GM23338 (cell line): ENCODE data around the gene COL26A1. TPM values are rescaled to one million over a fixed set of nuclear protein-coding genes. Genes with fewer than 3 reads are reported as not detected.

Experiments
- ATAC-seq: fragments of 200-7000 bp; cut with Tn5 transposase; 3 replicates; pipeline ENCODE4 v1.9.1; 2020
- DNase-seq: peaks from one replicate; pipeline ENCODE4 v3.0.0-alpha.2; 2015; ENCODE audit warnings: low spot score
- H2AFZ ChIP-seq: fragments of 200-600 bp; sonication (generic); 2 replicates; pipeline ENCODE4 v1.8.0; 2016; ENCODE audit warnings: antibody characterized with exemption, mild to moderate bottlenecking, moderate library complexity
- H3F3A ChIP-seq: fragments of 200-600 bp; sonication (generic); replicated peaks from 2 replicates; pipeline ENCODE4 v1.8.0; 2017; ENCODE audit warnings: antibody characterized with exemption, mixed run types, low read depth
- H3K27ac ChIP-seq: fragments of 200-600 bp; sonication (generic); 2 replicates; pipeline ENCODE4 v1.6.1; 2016; ENCODE audit warnings: low read depth
- H3K27me3 ChIP-seq: fragments of 200-600 bp; sonication (generic); 2 replicates; pipeline ENCODE4 v1.8.0; 2016; ENCODE audit warnings: mild to moderate bottlenecking, mixed run types, moderate library complexity; ENCODE audit not compliant: insufficient read depth
- H3K36me3 ChIP-seq: fragments of 200-600 bp; sonication (generic); 2 replicates; pipeline ENCODE4 v1.8.0; 2016; ENCODE audit warnings: mild to moderate bottlenecking; ENCODE audit not compliant: insufficient read depth
- H3K4me1 ChIP-seq: fragments of 200-600 bp; sonication (generic); 2 replicates; pipeline ENCODE4 v1.8.0; 2016; ENCODE audit warnings: mild to moderate bottlenecking, moderate library complexity; ENCODE audit not compliant: insufficient read depth
- H3K4me2 ChIP-seq: fragments of 200-600 bp; sonication (generic); 2 replicates; pipeline ENCODE4 v1.7.1; 2017; ENCODE audit warnings: mixed run types
- H3K4me3 ChIP-seq: fragments of 200-600 bp; sonication (generic); 2 replicates; pipeline ENCODE4 v1.6.1; 2016; ENCODE audit warnings: mixed run types
- H3K79me2 ChIP-seq: fragments of 200-600 bp; sonication (generic); replicated peaks from 2 replicates; pipeline ENCODE4 v1.8.0; 2017; ENCODE audit warnings: mild to moderate bottlenecking; ENCODE audit not compliant: insufficient read depth
- H3K9me2 ChIP-seq: fragments of 200-600 bp; sonication (generic); 2 replicates; pipeline ENCODE4 v1.8.0; 2017; ENCODE audit not compliant: insufficient read depth
- H4K20me1 ChIP-seq: fragments of 200-600 bp; sonication (generic); replicated peaks from 2 replicates; pipeline ENCODE4 v1.8.0; 2017; ENCODE audit warnings: mild to moderate bottlenecking; ENCODE audit not compliant: insufficient read depth
- H3K27ac Mint-ChIP-seq: 2 replicates; pipeline ENCODE4 v1.8.0; 2020; ENCODE audit warnings: inconsistent platforms, mild to moderate bottlenecking, moderate library complexity, mixed read lengths
- H3K27me3 Mint-ChIP-seq: 3 replicates; pipeline ENCODE4 v1.8.0; 2022; ENCODE audit warnings: low read depth, mild to moderate bottlenecking, moderate library complexity, mixed read lengths, inconsistent platforms; ENCODE audit not compliant: insufficient read depth, poor library complexity
- H3K36me3 Mint-ChIP-seq: 3 replicates; pipeline ENCODE4 v1.8.0; 2021; ENCODE audit warnings: low read depth, mild to moderate bottlenecking, inconsistent platforms, moderate library complexity, mixed read lengths
- H3K4me1 Mint-ChIP-seq: 3 replicates; pipeline ENCODE4 v1.8.0; 2020; ENCODE audit warnings: mild to moderate bottlenecking, inconsistent platforms, mixed read lengths
- H3K4me3 Mint-ChIP-seq: 3 replicates; pipeline ENCODE4 v1.8.0; 2021; ENCODE audit warnings: moderate library complexity, mild to moderate bottlenecking, inconsistent platforms, mixed read lengths
- H3K9me3 Mint-ChIP-seq: 3 replicates; pipeline ENCODE4 v1.8.0; 2020; ENCODE audit warnings: moderate library complexity, mild to moderate bottlenecking, inconsistent platforms, mixed read lengths
- CREB1 ChIP-seq: fragments of 250-450 bp; sonication (Bioruptor Pico); IDR thresholded peaks from 2 replicates; pipeline ENCODE4 v1.5.0; 2020; ENCODE audit warnings: low read depth, mild to moderate bottlenecking, moderate library complexity
- CTCF ChIP-seq, 2 experiments: fragments of 200-600 bp in 1 of 2; sonication (generic) in 1 of 2; conservative IDR thresholded peaks; 2 replicates each; pipeline versions ENCODE4 v1.5.1 to v1.6.1; 2016 to 2017; ENCODE audit warnings: antibody characterized with exemption in 2 of 2, low read depth in 2 of 2, mild to moderate bottlenecking in 2 of 2, moderate library complexity in 1 of 2
- ETS1 ChIP-seq: IDR thresholded peaks from 2 replicates; pipeline ENCODE4 v1.6.1; 2016; ENCODE audit warnings: antibody characterized with exemption
- EZH2 ChIP-seq: fragments of 200-600 bp; sonication (generic); IDR thresholded peaks from one replicate; pipeline ENCODE4 v1.8.0; 2017; ENCODE audit warnings: antibody characterized with exemption, mild to moderate bottlenecking, low read depth; ENCODE audit not compliant: unreplicated experiment
- EZH2phosphoT487 ChIP-seq: fragments of 200-600 bp; sonication (generic); IDR thresholded peaks from one replicate; pipeline ENCODE4 v1.8.1; 2018; ENCODE audit warnings: antibody characterized with exemption; ENCODE audit not compliant: unreplicated experiment
- JUNB ChIP-seq: IDR thresholded peaks from one replicate; pipeline ENCODE4 v1.6.1; 2016; ENCODE audit warnings: antibody characterized with exemption; ENCODE audit not compliant: unreplicated experiment
- NANOG ChIP-seq: IDR thresholded peaks from 2 replicates; pipeline ENCODE4 v1.6.1; 2016; ENCODE audit warnings: antibody characterized with exemption, borderline replicate concordance
- POLR2AphosphoS5 ChIP-seq: IDR thresholded peaks from 2 replicates; pipeline ENCODE4 v1.6.1; 2016; ENCODE audit warnings: antibody characterized with exemption, low read depth
- STAT1 ChIP-seq: IDR thresholded peaks from one replicate; pipeline ENCODE4 v1.6.1; 2016; ENCODE audit warnings: antibody characterized with exemption; ENCODE audit not compliant: unreplicated experiment
- ZNF331 ChIP-seq: fragments of 250-450 bp; sonication (Bioruptor Pico); IDR thresholded peaks from 2 replicates; pipeline ENCODE4 v1.5.0; 2020; ENCODE audit warnings: low read depth, mild to moderate bottlenecking, moderate library complexity
- polyA plus RNA-seq: library from polyadenylated mRNA; unstranded; fragments of >200 nt; fragmentation: Nextera tagmentation; extraction: Ambion mirVana; gene quantifications from 2 replicates; pipeline ENCODE4 v1.2.1, GENCODE V29; 2016
- total RNA-seq: library from RNA; depleted of rRNA; stranded (reverse); fragments of >200 nt; shearing (Covaris generic); gene quantifications from 2 replicates; pipeline ENCODE4 v1.2.3, GENCODE V29; 2014

The COL26A1 gene
- total and polyA plus RNA-seq, 2 experiments from 2014 or later = 17.8 to 55.0 TPM

GRCh38 chr7:101319401-101319800 lies 43.3 kb upstream of the COL26A1 start:
- H3K27me3 Mint-ChIP-seq = peaks cover 19% of the 10 kb centered on the region
- no peaks in the 10 kb centered on the region for H3K9me3 Mint-ChIP-seq
- Histone ChIP-seq H2AFZ (no peak overlapping the region), H3K9me2 (no peaks in the 10 kb centered on the region), H3K4me1 (peaks cover 4% of the 10 kb centered on the region; the same call in 1 of the 2 replicates), H4K20me1 (peaks cover 3% of the 10 kb centered on the region), H3K4me3 (no peak overlapping the region), H3K79me2 (0 out of 2 replicates have a peak, but pooled peaks cover 4% of the 10 kb centered on the region), H3K27me3 (no peaks in the 10 kb centered on the region), H3K27ac (no peak overlapping the region), H3K36me3 (peaks cover 4% of the 10 kb centered on the region), H3K4me2 (no peak overlapping the region), H3F3A (peaks cover 16% of the 10 kb centered on the region)
- no peak for ATAC-seq
- peaks cover 12% of the 10 kb centered on the region for H3K4me1 Mint-ChIP-seq
- no peak for DNase-seq
- H3K27ac Mint-ChIP-seq = no peak overlapping the region
- TF ChIP-seq JUNB = no peak
- TF ChIP-seq EZH2phosphoT487 = no peak
- no peak for TF ChIP-seq NANOG
- no peak for TF ChIP-seq STAT1
- no peak for TF ChIP-seq ZNF331
- no peak for TF ChIP-seq EZH2
- no peak for TF ChIP-seq ETS1
- H3K4me3 Mint-ChIP-seq = no peak overlapping the region
- H3K36me3 Mint-ChIP-seq = peaks cover 34% of the 10 kb centered on the region

- TF ChIP-seq ZNF331 (no peak), EZH2 (no peak), POLR2AphosphoS5 (peak; percentile 84), CREB1 (CRISPR knock-in tag) (0 out of 2 replicates have a peak, but pooled peaks have one; percentile 16), ETS1 (peak; percentile 67; the same call in 1 of the 2 replicates), CTCF (conservative IDR thresholded peaks at IDR 0.05; ENCODE audit: low read depth in 2 of 2) (peak; percentile 50 to 67)
- Histone ChIP-seq H2AFZ (peak within 1 kb of the TSS; percentile 94), H3K27ac (peak within 1 kb of the TSS; percentile 96), H4K20me1 (no peaks in the 10 kb centered on the region), H3F3A (peaks cover 10% of the 10 kb centered on the region), H3K9me2 (no peaks in the 10 kb centered on the region), H3K4me3 (peak within 1 kb of the TSS; percentile 95), H3K36me3 (no peaks in the 10 kb centered on the region), H3K4me1 (peaks cover 4% of the 10 kb centered on the region; the same call in 1 of the 2 replicates), H3K4me2 (peak within 1 kb of the TSS; percentile 98), H3K27me3 (no peaks in the 10 kb centered on the region), H3K79me2 (0 out of 2 replicates have a peak, but pooled peaks cover 4% of the 10 kb centered on the region)
- peaks cover 12% of the 10 kb centered on the region for H3K36me3 Mint-ChIP-seq
- H3K4me1 Mint-ChIP-seq = peaks cover 6% of the 10 kb centered on the region; the same call in 2 of the 3 replicates
- H3K4me3 Mint-ChIP-seq = peak within 1 kb of the TSS; percentile 91
- peak; percentile 99 for DNase-seq
- H3K9me3 Mint-ChIP-seq = no peaks in the 10 kb centered on the region
- H3K27ac Mint-ChIP-seq = peak within 1 kb of the TSS; percentile 99
- peaks cover 19% of the 10 kb centered on the region for H3K27me3 Mint-ChIP-seq
- ATAC-seq = peak; percentile 96
These were observed 40.9 kb upstream of the COL26A1 start, which contains the start of gene IFT22 for GRCh38 chr7:101321491-101322401. IFT22 (minus strand) TSS chr7:101321812; CDS start chr7:101321709, 103 bp downstream.
